GM18873 (cell line): ENCODE results near the gene SURF4.

ENCODE experiments used
- ATAC-seq: cut with Tn5 transposase; IDR thresholded peaks from one replicate; pipeline ENCODE4 v1.9.1; 2021; ENCODE audit warnings: mild to moderate bottlenecking, moderate library complexity, moderate number of reproducible peaks; ENCODE audit not compliant: unreplicated experiment, low FRiP score

The SURF4 gene

DNA sequence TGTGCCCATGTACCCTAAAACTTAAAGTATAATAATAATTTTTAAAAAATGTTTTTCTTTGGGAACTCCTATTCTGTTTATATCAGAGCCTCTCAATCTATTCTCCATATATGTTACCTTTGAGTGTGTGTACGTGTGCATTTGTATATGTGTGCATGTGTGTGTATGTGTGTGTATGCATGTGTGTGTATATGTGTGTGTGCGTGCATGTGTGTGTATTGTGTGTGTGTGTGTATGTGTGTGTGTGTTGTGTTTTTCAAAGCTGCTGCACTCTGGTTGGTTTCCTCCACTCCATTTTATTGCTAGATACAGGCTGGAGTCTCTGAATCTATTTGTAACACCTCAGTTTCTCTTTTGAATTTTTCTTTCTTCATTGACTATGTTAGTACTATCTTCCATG is 59.9 kb downstream of the SURF4 start:
- ATAC-seq: no peak
